H9 (cell line): ENCODE results near the gene ZNF836. TPM values are rescaled to one million over a fixed set of nuclear protein-coding genes. Genes with fewer than 3 reads are reported as not detected.

Experiments
- DNase-seq: peaks from one replicate; pipeline ENCODE4 v3.0.0-alpha.2; 2017
- H2AFZ ChIP-seq: one replicate; pipeline ENCODE4 v1.6.1; 2013; ENCODE audit warnings: mild to moderate bottlenecking, low read length, control low read depth, moderate library complexity
- H2AK5ac ChIP-seq: 2 replicates; pipeline ENCODE4 v1.6.1; 2013; ENCODE audit warnings: low read length, control low read depth, mixed read lengths; ENCODE audit not compliant: insufficient read length
- H2BK120ac ChIP-seq: one replicate; pipeline ENCODE4 v1.6.1; 2013; ENCODE audit warnings: low read depth, mild to moderate bottlenecking, low read length, control low read depth, inconsistent platforms; ENCODE audit not compliant: poor library complexity, severe bottlenecking
- H2BK12ac ChIP-seq: 2 replicates; pipeline ENCODE4 v1.6.1; 2013; ENCODE audit warnings: low read length, control low read depth, mixed read lengths, low read depth; ENCODE audit not compliant: insufficient read length
- H2BK15ac ChIP-seq: 2 replicates; pipeline ENCODE4 v1.6.1; 2013; ENCODE audit warnings: low read depth, low read length, control low read depth
- H2BK20ac ChIP-seq: one replicate; pipeline ENCODE4 v1.6.1; 2013; ENCODE audit warnings: low read depth, mild to moderate bottlenecking, low read length, control low read depth, inconsistent platforms; ENCODE audit not compliant: poor library complexity, severe bottlenecking
- H2BK5ac ChIP-seq: 2 replicates; pipeline ENCODE4 v1.6.1; 2013; ENCODE audit warnings: low read length, control low read depth, mixed read lengths; ENCODE audit not compliant: insufficient read length
- H3K14ac ChIP-seq: 2 replicates; pipeline ENCODE4 v1.6.1; 2013; ENCODE audit warnings: low read length, control low read depth; ENCODE audit not compliant: insufficient read depth
- H3K18ac ChIP-seq: 2 replicates; pipeline ENCODE4 v1.6.1; 2013; ENCODE audit warnings: low read depth, mild to moderate bottlenecking, mixed read lengths, low read length, control low read depth; ENCODE audit not compliant: insufficient read length
- H3K23ac ChIP-seq: 2 replicates; pipeline ENCODE4 v1.6.1; 2013; ENCODE audit warnings: low read length, control low read depth, mixed read lengths, low read depth; ENCODE audit not compliant: insufficient read length
- H3K23me2 ChIP-seq: 2 replicates; pipeline ENCODE4 v1.6.1; 2013; ENCODE audit warnings: low read depth, mild to moderate bottlenecking, mixed read lengths, low read length, control low read depth; ENCODE audit not compliant: insufficient read length, poor library complexity, severe bottlenecking
- H3K27ac ChIP-seq: 2 replicates; pipeline ENCODE4 v1.5.1; 2013; ENCODE audit warnings: low read length, control low read depth, mixed read lengths, low read depth; ENCODE audit not compliant: insufficient read length
- H3K27me3 ChIP-seq: 2 replicates; pipeline ENCODE4 v1.6.1; 2013; ENCODE audit warnings: low read length, control low read depth, inconsistent platforms; ENCODE audit not compliant: insufficient read depth
- H3K4ac ChIP-seq: 2 replicates; pipeline ENCODE4 v1.6.1; 2013; ENCODE audit warnings: low read depth, mild to moderate bottlenecking, control low read depth, inconsistent platforms, low read length, moderate library complexity
- H3K4me1 ChIP-seq: 2 replicates; pipeline ENCODE4 v1.6.1; 2013; ENCODE audit warnings: low read length, control low read depth, inconsistent platforms; ENCODE audit not compliant: insufficient read depth
- H3K4me2 ChIP-seq: 2 replicates; pipeline ENCODE4 v1.6.1; 2013; ENCODE audit warnings: low read length, control low read depth, mixed read lengths; ENCODE audit not compliant: insufficient read length, insufficient read depth
- H3K56ac ChIP-seq: 2 replicates; pipeline ENCODE4 v1.6.1; 2013; ENCODE audit warnings: low read depth, mild to moderate bottlenecking, mixed read lengths, low read length, control low read depth; ENCODE audit not compliant: insufficient read length
- H3K79me1 ChIP-seq: 2 replicates; pipeline ENCODE4 v1.6.1; 2013; ENCODE audit warnings: low read depth, mild to moderate bottlenecking, moderate library complexity, low read length, control low read depth, inconsistent platforms; ENCODE audit not compliant: insufficient read depth, poor library complexity, severe bottlenecking
- H3K79me2 ChIP-seq: 2 replicates; pipeline ENCODE4 v1.6.1; 2013; ENCODE audit warnings: low read length, control low read depth, inconsistent platforms; ENCODE audit not compliant: insufficient read depth
- H3K9ac ChIP-seq: 2 replicates; pipeline ENCODE4 v1.6.1; 2013; ENCODE audit warnings: low read length, control low read depth, mixed read lengths; ENCODE audit not compliant: insufficient read length; ENCODE audit errors: extremely low read depth
- H3K9me3 ChIP-seq: one replicate; pipeline ENCODE4 v1.6.1; 2013; ENCODE audit warnings: low read depth, low read length, inconsistent platforms; ENCODE audit not compliant: control insufficient read depth
- H3T11ph ChIP-seq: one replicate; pipeline ENCODE4 v1.6.1; 2013; ENCODE audit warnings: mild to moderate bottlenecking, low read length, control low read depth, inconsistent platforms
- H4K20me1 ChIP-seq: one replicate; pipeline ENCODE4 v1.6.1; 2013; ENCODE audit not compliant: control insufficient read depth, insufficient read length, insufficient read depth
- H4K5ac ChIP-seq: 2 replicates; pipeline ENCODE4 v1.6.1; 2013; ENCODE audit warnings: low read depth, mild to moderate bottlenecking, mixed read lengths, low read length, control low read depth; ENCODE audit not compliant: insufficient read length
- H4K8ac ChIP-seq: replicated peaks from 2 replicates; pipeline ENCODE4 v1.6.1; 2013; ENCODE audit warnings: low read length, control low read depth, mixed read lengths, low read depth; ENCODE audit not compliant: insufficient read length
- H4K91ac ChIP-seq: 2 replicates; pipeline ENCODE4 v1.6.1; 2013; ENCODE audit warnings: low read depth, mild to moderate bottlenecking, moderate library complexity, mixed read lengths, low read length, control low read depth; ENCODE audit not compliant: insufficient read length
- H3K27ac Mint-ChIP-seq, 3 experiments: 2 replicates in 2 of 3; 3 replicates in 1 of 3; pipeline ENCODE4 v1.8.0; 2020 to 2021; ENCODE audit warnings: mixed read lengths in 3 of 3, mild to moderate bottlenecking in 1 of 3, moderate library complexity in 1 of 3
- H3K27me3 Mint-ChIP-seq: 2 replicates; pipeline ENCODE4 v1.8.0; 2021; ENCODE audit warnings: low read depth, mild to moderate bottlenecking, moderate library complexity, mixed read lengths
- H3K36me3 Mint-ChIP-seq, 3 experiments: 2 replicates in 2 of 3; 3 replicates in 1 of 3; pipeline ENCODE4 v1.8.0; 2020 to 2021; ENCODE audit warnings: low read depth in 3 of 3, mixed read lengths in 3 of 3; ENCODE audit not compliant: insufficient read depth in 1 of 3
- H3K4me1 Mint-ChIP-seq, 2 experiments: 2 replicates each; pipeline ENCODE4 v1.8.0; 2020; ENCODE audit warnings: mixed read lengths in 2 of 2
- H3K4me3 Mint-ChIP-seq, 2 experiments: 2 replicates in 1 of 2; 3 replicates in 1 of 2; pipeline ENCODE4 v1.8.0; 2020 to 2021; ENCODE audit warnings: mild to moderate bottlenecking in 2 of 2, mixed read lengths in 2 of 2, moderate library complexity in 1 of 2
- H3K9me3 Mint-ChIP-seq, 2 experiments: 2 replicates in 1 of 2; 3 replicates in 1 of 2; pipeline ENCODE4 v1.8.0; 2020; ENCODE audit warnings: mild to moderate bottlenecking in 2 of 2, mixed read lengths in 2 of 2, moderate library complexity in 1 of 2
- WGBS: extraction: QIAGEN DNeasy Blood & Tissue Kit; methylation state at CpG from one replicate; pipeline ENCODE4 v1.1.7; 2013; ENCODE audit warnings: missing lambda C conversion rate, low lambda C conversion rate, mixed read lengths; ENCODE audit not compliant: insufficient read length; ENCODE audit errors: extremely low coverage; 5-methylcytosine and 5-hydroxymethylcytosine counted together
- total RNA-seq: library from RNA; stranded (reverse); gene quantifications from 2 replicates; pipeline ENCODE4 v1.2.1, GENCODE V29; 2021
- TF ChIP-seq, protein P1 (sequence below): fragments of 200-600 bp; sonication (generic); conservative IDR thresholded peaks from 3 replicates; pipeline ENCODE4 v1.8.0; 2021; ENCODE audit warnings: antibody characterized with exemption, mild to moderate bottlenecking

ZNF836 gene
- total RNA-seq, 1 experiment from 2014 or later: 17.4 TPM

DNA sequence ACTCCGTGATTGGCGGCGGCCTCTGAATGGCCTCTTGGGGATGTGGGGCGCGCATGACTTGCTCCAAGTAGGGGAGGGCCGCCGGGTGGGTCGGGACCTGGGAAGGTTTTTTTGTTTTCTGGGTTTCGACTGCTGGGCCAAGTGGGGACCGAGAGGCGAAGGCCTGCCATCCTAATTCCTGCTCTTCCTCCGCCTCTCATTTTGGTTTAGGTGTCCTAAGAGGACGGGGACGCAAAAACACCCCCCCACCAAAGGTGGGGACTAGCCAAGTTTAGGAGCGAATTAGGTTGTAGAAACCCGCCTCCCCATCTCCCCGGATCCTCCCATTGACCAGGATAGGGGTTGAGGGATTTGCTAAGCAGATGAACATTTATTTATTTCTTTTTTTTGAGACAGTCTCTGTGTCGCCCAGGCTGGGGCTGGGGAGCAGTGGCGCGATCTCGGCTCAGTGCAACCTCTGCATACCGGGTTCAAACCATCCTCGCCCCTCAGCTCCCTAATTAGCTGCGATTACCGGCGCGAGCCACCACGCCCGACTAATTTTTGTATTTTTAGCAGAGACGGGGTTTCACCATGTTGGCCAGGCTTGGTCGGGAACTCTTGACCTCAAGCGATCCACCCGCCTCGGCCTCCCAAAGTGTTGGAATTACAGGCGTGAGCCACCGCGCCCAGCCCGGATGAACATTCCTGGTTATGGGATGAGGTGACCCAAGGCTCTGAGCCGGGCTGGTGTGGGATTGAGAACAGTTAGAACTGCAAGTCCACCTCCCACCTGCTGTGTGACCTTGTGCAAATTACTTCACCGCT is 19.3 kb upstream of the ZNF836 start:
- H2AFZ ChIP-seq: no peak overlapping the region
- H4K5ac ChIP-seq: no peak overlapping the region
- H3K4me1 Mint-ChIP-seq: peaks cover 37 to 39% of the 10 kb centered on the region in 2 experiments

More for the DNA sequence above, 19.3 kb upstream of the ZNF836 start:
- Mint-ChIP-seq H3K4me3 (peak overlapping the region; percentile 96 to 99), H3K9me3 (no peaks in the 10 kb centered on the region), H3K36me3 (peaks cover 21 to 39% (median 37%) of the 10 kb centered on the region in 3 experiments), H3K27me3 (no peaks in the 10 kb centered on the region), H3K27ac (peak overlapping the region; percentile 86 to 100 (median 100))
- Histone ChIP-seq H4K8ac (no peak overlapping the region), H2BK12ac (no peak overlapping the region), H3K18ac (peak overlapping the region; percentile 20), H3K23ac (no peak overlapping the region), H3K14ac (peak overlapping the region; percentile 43), H3K23me2 (no peaks in the 10 kb centered on the region), H2BK15ac (no peak overlapping the region), H2AK5ac (no peak overlapping the region), H2BK120ac (no peak overlapping the region), H3K9me3 (no peaks in the 10 kb centered on the region), H3K79me2 (peaks cover 37% of the 10 kb centered on the region), H4K20me1 (no peaks in the 10 kb centered on the region), H3K27ac (no peak overlapping the region), H3T11ph (no peak overlapping the region), H3K79me1 (peaks cover 7% of the 10 kb centered on the region), H3K9ac (peak overlapping the region; percentile 86), H4K91ac (no peak overlapping the region), H3K27me3 (no peaks in the 10 kb centered on the region), H3K56ac (no peak overlapping the region), H3K4me2 (peak overlapping the region; percentile 79), H2BK5ac (no peak overlapping the region), H3K4me1 (peaks cover 7% of the 10 kb centered on the region; the same call in 1 of the 2 replicates), H3K4ac (no peak overlapping the region), H2BK20ac (no peak overlapping the region)
- WGBS: no CpG with 5 or more reads among the region's 40 CpGs
- no peak for DNase-seq
- TF ChIP-seq, protein P1, sequence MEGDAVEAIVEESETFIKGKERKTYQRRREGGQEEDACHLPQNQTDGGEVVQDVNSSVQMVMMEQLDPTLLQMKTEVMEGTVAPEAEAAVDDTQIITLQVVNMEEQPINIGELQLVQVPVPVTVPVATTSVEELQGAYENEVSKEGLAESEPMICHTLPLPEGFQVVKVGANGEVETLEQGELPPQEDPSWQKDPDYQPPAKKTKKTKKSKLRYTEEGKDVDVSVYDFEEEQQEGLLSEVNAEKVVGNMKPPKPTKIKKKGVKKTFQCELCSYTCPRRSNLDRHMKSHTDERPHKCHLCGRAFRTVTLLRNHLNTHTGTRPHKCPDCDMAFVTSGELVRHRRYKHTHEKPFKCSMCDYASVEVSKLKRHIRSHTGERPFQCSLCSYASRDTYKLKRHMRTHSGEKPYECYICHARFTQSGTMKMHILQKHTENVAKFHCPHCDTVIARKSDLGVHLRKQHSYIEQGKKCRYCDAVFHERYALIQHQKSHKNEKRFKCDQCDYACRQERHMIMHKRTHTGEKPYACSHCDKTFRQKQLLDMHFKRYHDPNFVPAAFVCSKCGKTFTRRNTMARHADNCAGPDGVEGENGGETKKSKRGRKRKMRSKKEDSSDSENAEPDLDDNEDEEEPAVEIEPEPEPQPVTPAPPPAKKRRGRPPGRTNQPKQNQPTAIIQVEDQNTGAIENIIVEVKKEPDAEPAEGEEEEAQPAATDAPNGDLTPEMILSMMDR: no peak
